Measurements from ENCODE around the gene NCEH1. TPM values are rescaled to one million over a fixed set of nuclear protein-coding genes. Genes with fewer than 3 reads are reported as not detected.
"Not testable (repeated sequence)": the region's sequence is repeated elsewhere in the genome, so short reads cannot be mapped to it uniquely, and the experiment has no call there.

Gene NCEH1
- total RNA-seq, 2 donors from 2014 or later = 36.1 to 42.2 TPM

DNA sequence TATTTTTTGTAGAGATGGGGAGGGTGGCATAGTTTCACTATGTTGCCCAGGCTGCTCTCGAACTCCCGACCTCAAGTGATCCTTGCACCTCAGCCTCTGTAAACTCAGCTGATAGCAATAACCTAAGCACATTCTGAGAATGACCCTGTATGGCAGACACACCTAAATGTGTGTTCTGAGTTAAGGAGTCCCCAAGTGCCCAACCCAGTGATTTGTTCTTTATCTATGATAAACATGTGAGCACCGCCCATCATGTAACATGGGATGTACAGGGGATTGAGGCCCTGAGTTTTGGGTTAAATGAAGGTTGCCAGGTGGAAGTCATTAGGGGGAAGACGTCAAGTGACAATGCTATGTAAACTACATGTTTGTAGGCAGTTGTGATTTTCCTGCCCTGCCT lies 5.7 kb downstream of the NCEH1 start:
- Histone ChIP-seq H3K9ac (ENCODE audit: low read depth in 2 of 2, low read length in 2 of 2) (no peak overlapping the region), H3K4me1 (no peaks in the 10 kb centered on the region), H3K4me3 (no peak overlapping the region), H3K36me3 (no peaks in the 10 kb centered on the region), H3K9me3 (no peaks in the 10 kb centered on the region), H3K27ac (no peak overlapping the region), H3K27me3 (no peaks in the 10 kb centered on the region)
- DNase-seq = no peak
- intact Hi-C loops (cut with DNase I) = no loop called here
- TF ChIP-seq, protein P1, sequence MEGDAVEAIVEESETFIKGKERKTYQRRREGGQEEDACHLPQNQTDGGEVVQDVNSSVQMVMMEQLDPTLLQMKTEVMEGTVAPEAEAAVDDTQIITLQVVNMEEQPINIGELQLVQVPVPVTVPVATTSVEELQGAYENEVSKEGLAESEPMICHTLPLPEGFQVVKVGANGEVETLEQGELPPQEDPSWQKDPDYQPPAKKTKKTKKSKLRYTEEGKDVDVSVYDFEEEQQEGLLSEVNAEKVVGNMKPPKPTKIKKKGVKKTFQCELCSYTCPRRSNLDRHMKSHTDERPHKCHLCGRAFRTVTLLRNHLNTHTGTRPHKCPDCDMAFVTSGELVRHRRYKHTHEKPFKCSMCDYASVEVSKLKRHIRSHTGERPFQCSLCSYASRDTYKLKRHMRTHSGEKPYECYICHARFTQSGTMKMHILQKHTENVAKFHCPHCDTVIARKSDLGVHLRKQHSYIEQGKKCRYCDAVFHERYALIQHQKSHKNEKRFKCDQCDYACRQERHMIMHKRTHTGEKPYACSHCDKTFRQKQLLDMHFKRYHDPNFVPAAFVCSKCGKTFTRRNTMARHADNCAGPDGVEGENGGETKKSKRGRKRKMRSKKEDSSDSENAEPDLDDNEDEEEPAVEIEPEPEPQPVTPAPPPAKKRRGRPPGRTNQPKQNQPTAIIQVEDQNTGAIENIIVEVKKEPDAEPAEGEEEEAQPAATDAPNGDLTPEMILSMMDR (IDR thresholded peaks at IDR 0.05) = no peak

DNA sequence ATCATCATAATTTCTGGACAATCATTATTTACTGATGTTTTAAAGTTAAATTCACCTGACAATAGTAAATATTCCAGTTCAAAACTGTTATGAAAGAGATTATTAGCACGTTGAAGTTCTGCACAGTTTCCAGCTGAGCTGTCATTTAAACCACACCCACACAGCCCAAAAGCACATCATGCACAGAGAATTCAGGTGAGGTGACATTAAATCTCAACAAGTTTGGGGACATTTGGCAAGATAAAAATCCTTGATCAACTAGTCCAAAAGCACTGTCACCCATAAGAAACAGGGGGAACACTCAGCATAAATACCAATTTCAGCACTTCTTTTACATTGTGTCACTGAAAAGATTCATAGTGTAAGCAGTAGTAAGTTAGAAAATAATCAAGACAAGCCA lies 6.9 kb downstream of the NCEH1 start:
- no peaks in the 10 kb centered on the region for H3K4me1 ChIP-seq
- H3K9ac ChIP-seq (ENCODE audit: low read depth in 2 of 2, low read length in 2 of 2) = no peak overlapping the region
- H3K27me3 ChIP-seq = no peaks in the 10 kb centered on the region
- H3K27ac ChIP-seq = no peak overlapping the region
- DNase-seq = no peak
- H3K9me3 ChIP-seq = no peaks in the 10 kb centered on the region
- no peak overlapping the region for H3K4me3 ChIP-seq
- H3K36me3 ChIP-seq = no peaks in the 10 kb centered on the region
- TF ChIP-seq, protein P1 (IDR thresholded peaks at IDR 0.05) = no peak
- intact Hi-C loops (cut with DNase I) = no loop called here

DNA sequence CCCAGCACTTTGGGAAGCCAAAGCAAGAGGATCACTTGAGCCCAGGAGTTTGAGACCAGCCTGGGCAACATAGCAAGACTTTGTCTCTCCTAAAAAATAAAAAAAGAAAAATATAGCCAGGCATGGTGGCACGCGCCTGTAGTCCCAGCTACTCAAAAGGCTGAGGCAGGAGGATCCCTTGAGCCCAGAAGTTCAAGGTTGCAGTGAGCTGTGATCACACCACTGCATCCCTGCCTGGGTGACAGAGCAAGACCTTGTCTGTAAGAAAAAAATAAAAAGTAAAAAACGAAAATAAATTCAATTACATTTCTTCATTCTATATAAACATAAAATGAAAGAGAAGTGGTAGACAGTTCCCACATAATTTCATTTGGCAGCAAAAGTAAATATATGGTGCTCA lies 8.1 kb downstream of the NCEH1 start:
- H3K4me1 ChIP-seq; H3K27ac ChIP-seq; H3K4me3 ChIP-seq; H3K27me3 ChIP-seq; DNase-seq; intact Hi-C loops (cut with DNase I); H3K36me3 ChIP-seq; H3K9me3 ChIP-seq; H3K9ac ChIP-seq (ENCODE audit: low read depth in 2 of 2, low read length in 2 of 2): not testable (repeated sequence)

DNA sequence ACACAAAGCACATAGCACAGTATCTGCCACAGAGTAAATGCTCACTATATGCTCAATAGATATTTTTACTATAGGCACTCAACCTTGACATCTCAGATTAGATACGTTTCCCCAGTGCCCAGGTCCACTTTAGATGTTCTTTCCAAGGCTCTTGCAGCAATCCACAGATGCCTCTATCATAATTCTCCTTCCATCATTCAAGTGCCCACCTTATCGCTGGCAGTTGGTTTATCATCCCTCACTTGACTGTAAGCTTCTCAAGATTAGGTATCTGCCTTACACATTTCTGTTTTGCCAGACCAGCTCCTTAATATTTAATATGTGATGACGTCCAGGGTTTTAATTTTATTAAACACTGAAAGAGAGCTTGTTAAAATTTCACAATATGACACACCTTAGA lies 8.6 kb downstream of the NCEH1 start:
- DNase-seq = no peak
- TF ChIP-seq, protein P1 (IDR thresholded peaks at IDR 0.05) = no peak
- Histone ChIP-seq H3K36me3 (no peaks in the 10 kb centered on the region), H3K4me3 (no peak overlapping the region), H3K4me1 (no peaks in the 10 kb centered on the region), H3K27ac (peak overlapping the region; percentile 25), H3K27me3 (no peaks in the 10 kb centered on the region), H3K9me3 (no peaks in the 10 kb centered on the region), H3K9ac (ENCODE audit: low read depth in 2 of 2, low read length in 2 of 2) (no peak overlapping the region)
- intact Hi-C loops (cut with DNase I) = no loop called here

DNA sequence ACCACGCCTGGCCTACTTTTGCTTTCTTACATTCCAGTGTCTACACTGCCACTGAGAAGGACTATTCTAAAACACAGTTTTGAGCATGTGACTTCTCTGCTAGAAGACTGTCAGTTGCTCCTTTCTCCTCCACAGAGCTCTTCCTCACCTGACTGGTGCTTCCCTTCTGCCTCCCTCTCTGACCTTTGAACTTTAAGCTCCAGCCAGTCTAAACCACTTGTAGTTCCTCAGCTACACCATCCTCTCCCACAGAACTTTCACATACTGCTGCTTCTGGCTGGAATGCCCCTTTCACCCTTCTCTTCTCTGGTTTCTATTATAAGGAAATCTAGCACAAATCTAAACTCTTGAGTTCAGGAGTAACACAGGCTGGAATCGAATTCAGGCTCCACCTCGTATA lies 9.1 kb downstream of the NCEH1 start:
- DNase-seq = peak; percentile 69
- no peaks in the 10 kb centered on the region for H3K27me3 ChIP-seq
- no peaks in the 10 kb centered on the region for H3K4me1 ChIP-seq
- TF ChIP-seq, protein P1 (IDR thresholded peaks at IDR 0.05) = no peak
- H3K36me3 ChIP-seq = no peaks in the 10 kb centered on the region
- no peak overlapping the region for H3K4me3 ChIP-seq
- intact Hi-C loops (cut with DNase I) = no loop called here
- H3K9me3 ChIP-seq = no peaks in the 10 kb centered on the region
- peak overlapping the region in 1 of 2 donors; percentile 63 for H3K9ac ChIP-seq (ENCODE audit: low read depth in 2 of 2, low read length in 2 of 2)
- H3K27ac ChIP-seq = peak overlapping the region; percentile 25

DNA sequence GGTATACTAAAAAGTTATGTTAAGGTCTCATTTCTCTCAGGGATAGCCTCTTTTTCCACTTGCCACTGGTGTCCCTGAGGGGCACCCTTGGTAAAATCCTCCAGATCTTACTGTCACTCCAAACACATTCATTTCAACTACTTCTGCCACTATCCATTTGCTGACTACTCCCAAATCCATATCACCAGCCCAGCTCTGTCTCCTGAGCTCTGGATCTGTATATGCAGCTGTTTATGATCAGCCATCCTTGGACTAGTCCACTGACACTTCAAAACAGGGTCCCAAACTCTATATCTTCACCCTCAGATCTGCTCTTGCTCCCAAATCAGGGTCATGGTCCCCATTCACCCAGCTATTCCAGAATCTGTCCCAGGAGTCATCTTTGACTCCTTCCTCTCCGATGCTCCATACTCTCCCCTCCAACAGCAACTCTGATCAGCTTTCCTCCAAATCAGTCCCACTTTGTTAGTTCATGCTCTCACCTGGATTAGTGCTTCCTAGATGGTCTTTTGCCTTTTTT lies 9.9 kb downstream of the NCEH1 start:
- Histone ChIP-seq H3K36me3 (no peaks in the 10 kb centered on the region), H3K27me3 (no peaks in the 10 kb centered on the region)

More for the DNA sequence above, 9.9 kb downstream of the NCEH1 start:
- TF ChIP-seq, protein P1 (IDR thresholded peaks at IDR 0.05) = no peak
- Histone ChIP-seq H3K4me1 (no peaks in the 10 kb centered on the region), H3K9me3 (no peaks in the 10 kb centered on the region), H3K4me3 (no peak overlapping the region), H3K9ac (ENCODE audit: low read depth in 2 of 2, low read length in 2 of 2) (peak overlapping the region in 1 of 2 donors; percentile 19), H3K27ac (peak overlapping the region; percentile 2)
- intact Hi-C loops (cut with DNase I) = no loop called here
- DNase-seq = no peak

Data from colonic mucosa (tissue), 4 donors.